Mesenchymal stem cell (in vitro differentiated cells and primary cell): ENCODE data around the gene PRF1.

ENCODE experiments used
- DNase-seq: peaks from one replicate; pipeline ENCODE4 v3.0.0-alpha.2; 2013
- H2AFZ ChIP-seq: one replicate; pipeline ENCODE4 v1.6.1; 2013; ENCODE audit warnings: low read depth, mild to moderate bottlenecking, control low read depth, inconsistent platforms, low read length, moderate library complexity
- H2AK5ac ChIP-seq: 2 replicates; pipeline ENCODE4 v1.6.1; 2013; ENCODE audit warnings: low read length, moderate library complexity, mild to moderate bottlenecking, inconsistent platforms; ENCODE audit not compliant: severe bottlenecking
- H2BK120ac ChIP-seq: one replicate; pipeline ENCODE4 v1.6.1; 2013; ENCODE audit warnings: low read depth, mild to moderate bottlenecking, inconsistent platforms, low read length, moderate library complexity
- H2BK12ac ChIP-seq, 2 experiments: one replicate each; pipeline ENCODE4 v1.6.1; 2013; ENCODE audit warnings: inconsistent platforms in 2 of 2, low read length in 2 of 2, mild to moderate bottlenecking in 2 of 2, moderate library complexity in 2 of 2, control low read depth in 1 of 2
- H2BK15ac ChIP-seq: one replicate; pipeline ENCODE4 v1.6.1; 2013; ENCODE audit warnings: mild to moderate bottlenecking, low read depth, inconsistent platforms; ENCODE audit not compliant: poor library complexity, severe bottlenecking
- H2BK5ac ChIP-seq: 2 replicates; pipeline ENCODE4 v1.6.1; 2013; ENCODE audit warnings: low read depth, mild to moderate bottlenecking, low read length, control low read depth, inconsistent platforms; ENCODE audit not compliant: poor library complexity, severe bottlenecking
- H3K14ac ChIP-seq, 2 experiments: one replicate each; pipeline ENCODE4 v1.6.1; 2013; ENCODE audit warnings: inconsistent platforms in 2 of 2, low read length in 2 of 2, control low read depth in 1 of 2, mild to moderate bottlenecking in 1 of 2, moderate library complexity in 1 of 2
- H3K18ac ChIP-seq, 2 experiments: one replicate each; pipeline ENCODE4 v1.6.1; 2013; ENCODE audit warnings: inconsistent platforms in 2 of 2, low read length in 2 of 2, control low read depth in 1 of 2, low read depth in 1 of 2, mild to moderate bottlenecking in 1 of 2
- H3K23ac ChIP-seq, 2 experiments: one replicate each; pipeline ENCODE4 v1.6.1; 2013; ENCODE audit warnings: inconsistent platforms in 2 of 2, low read length in 2 of 2, mild to moderate bottlenecking in 2 of 2, moderate library complexity in 2 of 2, control low read depth in 1 of 2
- H3K27ac ChIP-seq: 2 replicates; pipeline ENCODE4 v1.5.1; 2013; ENCODE audit warnings: mild to moderate bottlenecking, moderate library complexity, low read length, control low read depth, inconsistent platforms; ENCODE audit not compliant: poor library complexity, severe bottlenecking
- H3K27me3 ChIP-seq, 2 experiments: 2 replicates each; pipeline versions ENCODE4 v1.6.1 to v1.7.0; 2013; ENCODE audit warnings: low read length in 2 of 2, mild to moderate bottlenecking in 2 of 2, moderate library complexity in 2 of 2, control low read depth in 1 of 2, inconsistent platforms in 1 of 2; ENCODE audit not compliant: control insufficient read depth in 1 of 2, insufficient read depth in 1 of 2
- H3K36me3 ChIP-seq, 2 experiments: 2 replicates each; pipeline versions ENCODE4 v1.6.1 to v1.7.0; 2013; ENCODE audit warnings: low read length in 2 of 2, control low read depth in 1 of 2, inconsistent platforms in 1 of 2, low read depth in 1 of 2, mild to moderate bottlenecking in 1 of 2; ENCODE audit not compliant: insufficient read depth in 2 of 2, control insufficient read depth in 1 of 2
- H3K4ac ChIP-seq, 2 experiments: one replicate each; pipeline ENCODE4 v1.6.1; 2013; ENCODE audit warnings: inconsistent platforms in 2 of 2, low read length in 2 of 2, mild to moderate bottlenecking in 2 of 2, moderate library complexity in 2 of 2, control low read depth in 1 of 2, low read depth in 1 of 2
- H3K4me1 ChIP-seq: 2 replicates; pipeline ENCODE4 v1.6.1; 2013; ENCODE audit warnings: low read depth, low read length, control low read depth; ENCODE audit not compliant: control insufficient read depth, insufficient read depth
- H3K4me2 ChIP-seq: 2 replicates; pipeline ENCODE4 v1.6.1; 2013; ENCODE audit warnings: low read length, mild to moderate bottlenecking, inconsistent platforms; ENCODE audit not compliant: poor library complexity, severe bottlenecking
- H3K4me3 ChIP-seq, 2 experiments: 2 replicates each; pipeline versions ENCODE4 v1.5.1 to v1.7.0; 2013; ENCODE audit warnings: low read length in 2 of 2, mild to moderate bottlenecking in 2 of 2, control low read depth in 1 of 2, low read depth in 1 of 2; ENCODE audit not compliant: insufficient read depth in 1 of 2
- H3K79me1 ChIP-seq: replicated peaks from 2 replicates; pipeline ENCODE4 v1.6.1; 2013; ENCODE audit warnings: mild to moderate bottlenecking, control low read depth, low read length, inconsistent platforms; ENCODE audit not compliant: poor library complexity, severe bottlenecking
- H3K9ac ChIP-seq: 2 replicates; pipeline ENCODE4 v1.7.0; 2013; ENCODE audit warnings: mild to moderate bottlenecking, low read length, moderate library complexity
- H3K9me3 ChIP-seq: 2 replicates; pipeline ENCODE4 v1.7.0; 2013; ENCODE audit warnings: mild to moderate bottlenecking, low read length; ENCODE audit not compliant: control insufficient read depth
- H4K8ac ChIP-seq: one replicate; pipeline ENCODE4 v1.6.1; 2013; ENCODE audit warnings: inconsistent platforms, mild to moderate bottlenecking, low read length, moderate library complexity
- H4K91ac ChIP-seq: one replicate; pipeline ENCODE4 v1.6.1; 2013; ENCODE audit warnings: mild to moderate bottlenecking, low read length, inconsistent platforms
- WGBS: methylation state at CpG from one replicate; pipeline ENCODE4 v1.1.7; 2013; ENCODE audit warnings: mixed read lengths; 5-methylcytosine and 5-hydroxymethylcytosine counted together

The PRF1 gene

GRCh38 chr10:70564901-70565351 is 37.6 kb downstream of the PRF1 start:
- Histone ChIP-seq H2AFZ (no peak overlapping the region), H3K4me2 (no peak overlapping the region), H3K9me3 (no peaks in the 10 kb centered on the region), H3K4me1 (peaks cover 12% of the 10 kb centered on the region), H2AK5ac (no peak overlapping the region), H3K4me3 (no peak overlapping the region), H3K36me3 (no peaks in the 10 kb centered on the region), H3K4ac (no peak overlapping the region), H3K23ac (no peak overlapping the region), H3K18ac (no peak overlapping the region), H3K27ac (no peak overlapping the region), H2BK12ac (peak overlapping the region in 1 of 2 experiments; percentile 3), H3K14ac (peak overlapping the region in 1 of 2 experiments; percentile 63), H4K8ac (no peak overlapping the region), H2BK15ac (no peak overlapping the region), H3K27me3 (peaks cover 0 to 17% of the 10 kb centered on the region in 2 experiments), H3K9ac (no peak overlapping the region), H4K91ac (no peak overlapping the region), H2BK120ac (no peak overlapping the region), H2BK5ac (no peak overlapping the region), H3K79me1 (no peaks in the 10 kb centered on the region)
- 92% methylated on average over 6 of the region's 6 CpGs for WGBS
- DNase-seq: no peak

- 93% methylated on average over 19 of the region's 21 CpGs for WGBS
- DNase-seq: no peak
Measured at GRCh38 chr10:70564113-70564725, 38.3 kb downstream of the PRF1 start.

GRCh38 chr10:70563230-70563629 is 39.3 kb downstream of the PRF1 start:
- H4K8ac ChIP-seq: no peak overlapping the region
- no peak overlapping the region for H3K4me2 ChIP-seq
- no peaks in the 10 kb centered on the region for H3K9me3 ChIP-seq
- no peak overlapping the region for H3K23ac ChIP-seq
- no peak overlapping the region for H2BK15ac ChIP-seq
- DNase-seq: no peak
- H3K18ac ChIP-seq: no peak overlapping the region
- no peak overlapping the region for H2BK5ac ChIP-seq
- H3K14ac ChIP-seq: no peak overlapping the region
- no peak overlapping the region for H4K91ac ChIP-seq
- H3K4me1 ChIP-seq: peaks cover 20% of the 10 kb centered on the region
- H3K9ac ChIP-seq: no peak overlapping the region
- no peak overlapping the region for H2BK120ac ChIP-seq
- 75% methylated on average over 6 of the region's 7 CpGs for WGBS
- peaks cover 0 to 17% of the 10 kb centered on the region in 2 experiments for H3K27me3 ChIP-seq
- H3K4me3 ChIP-seq: no peak overlapping the region
- H3K79me1 ChIP-seq: no peaks in the 10 kb centered on the region
- no peak overlapping the region for H2AK5ac ChIP-seq
- no peak overlapping the region for H3K27ac ChIP-seq
- no peak overlapping the region for H2AFZ ChIP-seq
- H3K36me3 ChIP-seq: no peaks in the 10 kb centered on the region
- no peak overlapping the region for H3K4ac ChIP-seq
- no peak overlapping the region for H2BK12ac ChIP-seq

More at GRCh38 chr10:70564113-70564725, 38.3 kb downstream of the PRF1 start:
- Histone ChIP-seq H2BK15ac (no peak overlapping the region), H4K91ac (no peak overlapping the region), H3K4me1 (peaks cover 16% of the 10 kb centered on the region), H2BK12ac (no peak overlapping the region), H3K9me3 (no peaks in the 10 kb centered on the region), H3K18ac (no peak overlapping the region), H3K4me2 (no peak overlapping the region), H2AK5ac (no peak overlapping the region), H3K79me1 (no peaks in the 10 kb centered on the region), H2AFZ (no peak overlapping the region), H2BK120ac (no peak overlapping the region), H2BK5ac (no peak overlapping the region), H3K4me3 (no peak overlapping the region), H3K23ac (no peak overlapping the region), H3K9ac (no peak overlapping the region), H3K4ac (no peak overlapping the region), H3K36me3 (no peaks in the 10 kb centered on the region), H3K14ac (no peak overlapping the region), H3K27ac (no peak overlapping the region), H3K27me3 (peaks cover 0 to 17% of the 10 kb centered on the region in 2 experiments), H4K8ac (no peak overlapping the region)

GRCh38 chr10:70562036-70562755 is 40.3 kb downstream of the PRF1 start:
- no peak overlapping the region for H3K4me3 ChIP-seq
- H3K9me3 ChIP-seq: no peaks in the 10 kb centered on the region
- no peak overlapping the region for H2BK15ac ChIP-seq
- H3K4me2 ChIP-seq: no peak overlapping the region
- H4K91ac ChIP-seq: no peak overlapping the region
- no peak overlapping the region for H4K8ac ChIP-seq
- H2AK5ac ChIP-seq: no peak overlapping the region
- H3K23ac ChIP-seq: no peak overlapping the region
- DNase-seq: no peak
- H3K36me3 ChIP-seq: no peaks in the 10 kb centered on the region
- no peak overlapping the region for H2BK12ac ChIP-seq
- no peak overlapping the region for H2AFZ ChIP-seq
- H3K27me3 ChIP-seq: peaks cover 0 to 10% of the 10 kb centered on the region in 2 experiments
- H3K18ac ChIP-seq: no peak overlapping the region
- H3K27ac ChIP-seq: no peak overlapping the region
- H3K14ac ChIP-seq: no peak overlapping the region
- 67% methylated on average over 13 of the region's 15 CpGs for WGBS
- H2BK120ac ChIP-seq: no peak overlapping the region
- peaks cover 20% of the 10 kb centered on the region for H3K4me1 ChIP-seq
- no peak overlapping the region for H3K4ac ChIP-seq
- no peak overlapping the region for H2BK5ac ChIP-seq
- H3K9ac ChIP-seq: no peak overlapping the region
- H3K79me1 ChIP-seq: no peaks in the 10 kb centered on the region
